ENCODE measurements around the gene KLK12.

The KLK12 gene

DNA sequence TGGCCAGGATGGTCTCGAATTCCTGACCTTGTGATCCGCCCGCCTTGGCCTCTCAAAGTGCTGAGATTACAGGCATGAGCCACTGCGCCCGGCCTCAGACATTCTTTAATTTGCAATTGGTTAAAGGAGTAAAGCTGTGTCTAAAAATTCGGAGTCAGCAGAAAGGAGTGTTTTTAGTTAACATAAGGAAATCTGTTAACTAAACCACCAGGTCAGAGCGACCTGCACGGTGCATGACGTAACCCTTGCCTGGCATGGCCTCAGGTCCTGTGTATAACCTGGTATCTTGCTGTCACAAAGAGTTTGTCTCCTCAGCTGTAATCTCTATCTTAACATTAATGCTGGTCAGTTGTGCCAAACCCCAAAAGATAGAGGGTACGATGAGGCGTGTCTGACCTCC lies 9.5 kb upstream of the KLK12 start:
- DNase-seq: no peak

- no peak for DNase-seq
Observed at GRCh38 chr19:51043497-51043896, 8.7 kb upstream of the KLK12 start.

- DNase-seq: no peak
Observed at GRCh38 chr19:51040151-51040550, 5.3 kb upstream of the KLK12 start.

DNA sequence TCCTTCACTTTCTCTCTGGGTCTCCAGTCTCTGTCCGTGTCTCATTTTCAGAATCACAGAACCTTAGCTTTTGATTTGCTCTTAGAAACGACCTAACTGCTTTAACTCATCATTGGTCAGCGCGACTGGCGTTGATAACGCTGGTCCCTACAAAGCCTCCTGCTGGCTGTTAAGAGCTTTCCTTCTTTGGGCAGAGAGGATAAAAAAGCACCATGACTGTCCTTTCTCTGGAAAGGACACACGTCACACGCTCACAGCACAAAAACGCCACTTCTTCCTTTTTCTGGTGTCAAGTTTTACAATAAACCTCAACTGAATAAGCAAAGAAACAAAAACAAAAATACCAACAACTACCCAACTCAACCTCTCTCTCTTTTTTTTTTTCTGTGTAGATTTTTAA lies 1.7 kb upstream of the KLK12 start:
- DNase-seq: no peak

DNA sequence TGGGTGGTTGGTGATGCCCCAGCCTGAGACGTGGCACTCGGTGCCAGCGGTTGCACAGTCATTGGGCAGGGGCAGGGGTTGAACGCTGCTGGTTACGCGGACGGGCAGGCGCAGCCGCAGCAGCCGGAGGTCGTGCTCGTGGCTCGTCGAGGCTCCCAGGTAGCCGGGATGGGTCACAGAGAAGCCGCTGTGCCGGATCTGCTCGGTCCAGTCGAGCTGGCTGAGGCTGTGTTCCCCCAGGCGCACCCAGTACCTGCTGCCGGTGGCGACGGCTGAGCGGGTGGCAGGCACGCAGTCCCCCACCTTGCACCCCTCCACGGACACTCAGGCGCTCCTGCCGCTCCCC lies 2.9 kb downstream of the KLK12 start:
- no peak for DNase-seq

DNA sequence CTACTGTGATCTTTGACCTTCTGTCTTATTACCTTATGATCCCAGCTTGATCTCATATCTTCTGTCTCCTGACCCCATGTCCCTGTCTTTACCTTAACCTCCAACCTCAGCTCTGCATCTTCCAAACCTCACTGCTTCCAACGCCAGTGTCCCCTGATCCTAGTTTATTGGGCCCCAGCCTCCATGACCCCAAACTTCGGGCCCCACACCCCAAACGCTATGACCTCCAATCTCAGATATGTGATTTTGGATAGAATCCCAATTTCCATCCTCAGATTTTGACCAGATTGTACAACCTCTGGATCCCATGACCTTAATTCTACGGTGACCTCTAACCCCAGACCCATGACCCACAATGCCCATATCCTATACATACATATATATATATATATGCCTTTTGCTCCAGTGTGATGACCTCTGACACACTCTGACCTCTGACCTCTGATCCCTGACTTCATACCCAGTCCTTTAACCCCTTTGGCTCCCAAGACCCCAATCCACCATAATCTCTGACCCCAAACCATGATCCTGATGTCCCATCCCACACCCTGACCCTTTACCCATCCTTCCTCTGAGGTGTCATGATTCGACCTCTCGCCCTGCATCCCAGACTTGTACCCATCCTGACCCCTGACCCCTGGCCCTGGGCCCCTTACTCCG lies 3.5 kb downstream of the KLK12 start:
- DNase-seq: no peak

DNA sequence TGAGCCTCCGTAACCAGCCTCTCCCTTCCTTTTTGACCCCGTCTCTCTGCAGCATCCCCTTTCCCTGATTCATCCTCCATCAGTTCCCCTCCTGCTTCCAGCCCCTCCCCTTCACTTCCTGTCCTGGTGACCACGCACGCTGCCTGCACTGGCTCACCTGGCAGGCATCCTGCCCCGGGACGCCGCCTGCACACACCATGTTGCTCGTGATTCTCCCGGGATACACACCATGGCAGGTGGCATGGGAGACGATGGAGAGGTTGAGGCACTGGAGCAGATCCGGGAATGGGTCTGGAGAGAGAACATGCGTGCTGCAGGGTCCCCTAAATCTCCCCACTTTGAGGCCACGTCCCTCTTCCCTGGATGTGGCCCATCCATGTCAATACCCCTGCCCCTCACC lies 4.2 kb downstream of the KLK12 start:
- DNase-seq: no peak

DNA sequence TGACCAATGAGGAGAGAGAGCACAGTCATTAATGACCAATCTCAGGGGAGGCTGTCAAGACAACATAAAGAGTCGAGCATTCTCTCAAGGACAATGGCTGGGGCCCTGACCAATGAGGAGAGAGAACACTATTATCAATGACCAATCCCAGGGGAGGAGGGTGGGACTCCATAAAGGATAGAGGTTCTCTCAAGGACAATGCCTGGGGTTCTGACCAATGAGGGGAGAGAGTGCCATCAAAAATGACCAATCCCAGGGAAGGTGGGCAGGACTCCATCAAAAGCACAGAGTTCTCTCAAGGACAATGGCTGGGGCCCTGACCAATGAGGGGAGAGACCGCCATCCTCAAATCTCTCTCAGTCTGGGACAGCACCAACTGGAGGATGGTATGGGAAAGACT lies 5.1 kb downstream of the KLK12 start:
- no peak for DNase-seq

DNA sequence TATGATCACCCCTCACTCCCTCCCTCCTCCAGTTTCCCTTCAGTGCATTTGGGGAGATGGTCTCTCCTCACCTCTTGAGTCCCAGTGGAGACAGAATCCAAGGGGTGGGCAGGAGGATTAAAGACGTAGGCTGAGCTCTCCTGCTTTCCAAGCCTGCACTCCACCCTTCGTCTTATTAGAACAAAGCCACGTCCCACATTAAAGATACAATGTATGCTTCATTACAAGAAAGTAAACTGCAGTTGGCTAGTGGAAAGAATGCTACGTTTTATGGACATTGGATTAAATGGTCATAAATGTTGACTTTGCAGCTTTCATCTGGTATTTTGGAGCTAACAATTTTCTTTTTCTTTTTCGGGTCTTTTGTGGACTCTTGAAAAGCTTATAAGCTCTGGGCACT lies 6.9 kb downstream of the KLK12 start:
- DNase-seq: no peak

GRCh38 chr19:51027126-51027806 lies 7.5 kb downstream of the KLK12 start:
- DNase-seq: no peak

DNA sequence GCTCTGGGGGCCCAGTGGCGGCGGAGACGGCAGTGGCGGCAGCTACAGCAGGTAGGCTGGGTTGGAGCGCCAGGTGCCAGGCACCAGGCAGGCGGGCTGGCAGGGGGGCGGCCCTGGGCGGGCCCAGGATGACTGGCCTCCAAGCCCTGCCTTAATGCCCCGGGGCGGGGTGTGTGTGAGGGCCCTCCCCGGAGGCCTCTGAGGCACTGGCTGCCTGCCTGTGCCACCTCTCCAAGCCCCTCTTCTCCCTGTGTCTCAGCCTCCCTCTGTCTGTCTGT lies 8.3 kb downstream of the KLK12 start, which contains the start of gene KLK11:
Gene KLK11, minus strand, starts transcription at position 63 of the 278 bp plus-strand sequence. CDS start 985 bp downstream, outside the sequence.
- DNase-seq: no peak

- no peak for DNase-seq
Observed at GRCh38 chr19:51025809-51026553, 8.8 kb downstream of the KLK12 start.

GRCh38 chr19:51025401-51025800 lies 9.4 kb downstream of the KLK12 start:
- no peak for DNase-seq

DNA sequence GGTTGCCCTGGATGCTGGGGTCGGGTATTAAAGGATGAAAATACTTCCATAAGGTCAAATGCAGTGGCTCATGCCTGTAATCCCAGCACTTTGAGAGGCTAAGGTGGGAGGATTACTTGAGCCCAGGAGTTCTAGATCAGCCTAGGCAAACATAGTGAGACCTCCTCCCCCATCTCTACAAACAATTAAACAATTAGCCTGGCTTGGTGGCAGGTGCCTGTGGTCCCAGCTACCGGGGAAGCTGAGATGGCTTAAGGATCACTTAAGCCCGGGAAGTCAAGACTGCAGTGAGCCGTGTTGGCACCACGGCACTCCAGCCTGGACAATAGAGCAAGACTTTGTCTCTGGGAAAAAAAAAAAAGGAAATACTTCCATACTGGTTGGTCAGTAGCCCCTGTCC lies 9.9 kb downstream of the KLK12 start:
- DNase-seq: no peak

GRCh38 chr19:51023946-51024345 lies 10.9 kb downstream of the KLK12 start:
- DNase-seq: no peak

DNA sequence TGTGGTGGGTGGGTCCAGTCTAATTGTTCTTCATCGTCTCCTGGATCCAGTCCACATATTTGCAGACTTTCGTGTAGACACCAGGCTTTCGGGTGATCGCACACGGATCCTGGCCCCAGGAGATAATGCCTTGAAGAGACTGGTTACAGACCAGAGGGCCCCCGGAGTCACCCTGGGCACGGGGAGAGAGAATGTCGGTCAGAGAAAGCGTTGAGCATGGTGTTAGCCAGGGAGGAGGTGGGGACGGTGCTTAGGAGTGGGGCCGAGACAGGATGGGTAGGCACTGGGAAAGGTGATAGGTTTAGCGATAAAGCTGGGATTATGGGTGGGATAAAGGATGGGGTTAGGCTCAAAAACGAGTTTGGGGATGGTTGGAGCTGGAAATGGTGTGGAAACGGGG lies 12.3 kb downstream of the KLK12 start:
- no peak for DNase-seq

- peak; percentile 24 for DNase-seq
Observed at GRCh38 chr19:51020988-51021651, 13.7 kb downstream of the KLK12 start.

DNA sequence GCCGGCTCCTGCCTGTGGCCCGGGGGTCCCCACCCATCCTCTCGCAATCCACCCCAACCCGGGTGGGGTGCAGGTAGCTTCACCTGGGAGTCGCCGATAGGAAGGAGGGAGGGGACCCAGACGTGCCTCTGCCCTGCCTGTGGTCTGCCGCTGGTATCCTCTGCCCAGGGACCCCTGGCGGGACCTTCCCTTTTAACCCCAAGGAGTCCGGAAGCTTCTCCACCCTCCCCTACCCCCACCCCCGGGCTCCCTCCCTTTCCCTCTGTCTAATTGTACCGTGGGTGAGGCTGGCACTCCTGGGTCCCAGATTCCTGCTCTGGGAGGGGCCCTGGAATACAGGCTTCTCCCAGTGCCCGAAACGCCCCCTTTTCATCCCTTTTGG lies 15.3 kb downstream of the KLK12 start, which contains the start of gene KLK10:
Gene KLK10, minus strand, starts transcription at position 166 of the 382 bp plus-strand sequence. CDS start 579 bp downstream, outside the sequence.
- no peak for DNase-seq

GRCh38 chr19:51018745-51019543 lies 15.9 kb downstream of the KLK12 start:
- no peak for DNase-seq

- peak; percentile 53 for DNase-seq
Observed at GRCh38 chr19:51016798-51017683, 17.8 kb downstream of the KLK12 start.

- no peak for DNase-seq
Observed at GRCh38 chr19:51015691-51016267, 19.0 kb downstream of the KLK12 start.

Measured in CD4-positive, alpha-beta T cell treated with Interleukin-10 for 1 hour (primary cell).